OCI-LY3 (cell line): ENCODE results near the gene TTLL1.

Source experiments
- H2AFZ ChIP-seq: fragments of 200-600, 300-600 bp; shearing (Covaris generic); 2 replicates; pipeline ENCODE4 v1.6.0; 2014; ENCODE audit warnings: antibody characterized with exemption, low read depth, low read length
- H3K27ac ChIP-seq: fragments of 200-600, 300-600 bp; sonication (generic); 2 replicates; pipeline ENCODE4 v1.5.1; 2014; ENCODE audit warnings: mild to moderate bottlenecking, low read length, moderate library complexity, mixed read lengths
- H3K27me3 ChIP-seq: fragments of 200-600, 300-600 bp; sonication (generic); 2 replicates; pipeline ENCODE4 v1.6.1; 2014; ENCODE audit warnings: low read depth, low read length, mixed read lengths
- H3K36me3 ChIP-seq: fragments of 200-600, 300-600 bp; sonication (generic); replicated peaks from 2 replicates; pipeline ENCODE3; 2014; ENCODE audit warnings: low read depth, low read length, mixed read lengths
- H3K4me1 ChIP-seq: fragments of 300-600, 200-600 bp; sonication (generic); 2 replicates; pipeline ENCODE4 v1.6.1; 2014; ENCODE audit warnings: low read length, mixed read lengths
- H3K4me2 ChIP-seq: fragments of 200-600, 300-600 bp; sonication (generic); 2 replicates; pipeline ENCODE4 v1.6.1; 2014; ENCODE audit warnings: low read length, mixed read lengths
- H3K4me3 ChIP-seq: fragments of 300-600, 200-600 bp; sonication (generic); 2 replicates; pipeline ENCODE4 v1.5.1; 2014; ENCODE audit warnings: antibody characterized with exemption, mild to moderate bottlenecking, low read length, moderate library complexity
- H3K79me2 ChIP-seq: fragments of 300-600, 200-600 bp; shearing (Covaris generic); 2 replicates; pipeline ENCODE4 v1.6.1; 2014; ENCODE audit warnings: mild to moderate bottlenecking, low read length, mixed read lengths
- H3K9ac ChIP-seq: fragments of 300-600, 200-600 bp; shearing (Covaris generic); 2 replicates; pipeline ENCODE4 v1.6.0; 2014; ENCODE audit warnings: mild to moderate bottlenecking, low read length, moderate library complexity
- H3K9me3 ChIP-seq: fragments of 200-600, 300-600 bp; shearing (Covaris generic); 2 replicates; pipeline ENCODE4 v1.6.1; 2014; ENCODE audit warnings: low read length, mixed read lengths; ENCODE audit not compliant: insufficient read depth
- H4K20me1 ChIP-seq: fragments of 200-600, 300-600 bp; sonication (generic); 2 replicates; pipeline ENCODE4 v1.6.1; 2016; ENCODE audit warnings: low read length, mixed read lengths; ENCODE audit not compliant: insufficient read depth
- EZH2phosphoT487 ChIP-seq: fragments of 200-600 bp; shearing (Covaris generic); IDR thresholded peaks from 2 replicates; pipeline ENCODE4 v1.6.1; 2018; ENCODE audit warnings: antibody characterized with exemption, mixed run types, low read depth
- TF ChIP-seq, protein P1 (sequence below): fragments of 200-600, 300-600 bp; sonication (generic); IDR thresholded peaks from 2 replicates; pipeline ENCODE4 v1.5.1; 2014; ENCODE audit warnings: antibody characterized with exemption, low read length, low read depth

TTLL1 gene

GRCh38 chr22:43008921-43009320, 80.3 kb downstream of the TTLL1 start:
- Histone ChIP-seq H3K9me3 (no peaks in the 10 kb centered on the region), H3K4me1 (peaks cover 8% of the 10 kb centered on the region), H3K79me2 (peaks cover 94% of the 10 kb centered on the region), H3K27ac (no peak overlapping the region), H3K9ac (no peak overlapping the region), H3K4me3 (no peak overlapping the region), H3K27me3 (no peaks in the 10 kb centered on the region), H2AFZ (no peak overlapping the region), H3K36me3 (no peaks in the 10 kb centered on the region), H4K20me1 (peaks cover 68% of the 10 kb centered on the region), H3K4me2 (no peak overlapping the region)
- TF ChIP-seq EZH2phosphoT487 = no peak
- TF ChIP-seq, protein P1, sequence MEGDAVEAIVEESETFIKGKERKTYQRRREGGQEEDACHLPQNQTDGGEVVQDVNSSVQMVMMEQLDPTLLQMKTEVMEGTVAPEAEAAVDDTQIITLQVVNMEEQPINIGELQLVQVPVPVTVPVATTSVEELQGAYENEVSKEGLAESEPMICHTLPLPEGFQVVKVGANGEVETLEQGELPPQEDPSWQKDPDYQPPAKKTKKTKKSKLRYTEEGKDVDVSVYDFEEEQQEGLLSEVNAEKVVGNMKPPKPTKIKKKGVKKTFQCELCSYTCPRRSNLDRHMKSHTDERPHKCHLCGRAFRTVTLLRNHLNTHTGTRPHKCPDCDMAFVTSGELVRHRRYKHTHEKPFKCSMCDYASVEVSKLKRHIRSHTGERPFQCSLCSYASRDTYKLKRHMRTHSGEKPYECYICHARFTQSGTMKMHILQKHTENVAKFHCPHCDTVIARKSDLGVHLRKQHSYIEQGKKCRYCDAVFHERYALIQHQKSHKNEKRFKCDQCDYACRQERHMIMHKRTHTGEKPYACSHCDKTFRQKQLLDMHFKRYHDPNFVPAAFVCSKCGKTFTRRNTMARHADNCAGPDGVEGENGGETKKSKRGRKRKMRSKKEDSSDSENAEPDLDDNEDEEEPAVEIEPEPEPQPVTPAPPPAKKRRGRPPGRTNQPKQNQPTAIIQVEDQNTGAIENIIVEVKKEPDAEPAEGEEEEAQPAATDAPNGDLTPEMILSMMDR = no peak

DNA sequence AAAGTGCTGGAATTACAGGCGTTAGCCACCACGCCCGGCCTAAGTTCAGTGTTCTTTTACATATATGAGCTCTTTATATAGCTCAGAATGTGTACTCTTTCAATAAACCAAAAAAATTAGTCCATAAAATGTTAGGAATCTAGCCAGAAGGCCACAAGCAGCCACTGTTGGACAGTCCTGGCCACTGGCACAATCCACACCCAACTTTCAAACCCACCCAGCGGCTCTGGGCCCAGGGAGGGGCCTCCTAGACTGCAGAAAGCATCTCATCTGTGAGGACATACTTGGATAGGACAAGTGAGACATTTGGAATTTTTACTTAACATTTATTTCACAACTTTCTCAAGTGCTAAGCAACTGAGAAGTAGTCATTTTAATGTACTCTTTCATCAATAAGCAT, 80.7 kb downstream of the TTLL1 start:
- H3K36me3 ChIP-seq = no peaks in the 10 kb centered on the region
- H3K79me2 ChIP-seq = peaks cover 94% of the 10 kb centered on the region
- H3K4me1 ChIP-seq = peaks cover 4% of the 10 kb centered on the region
- peaks cover 67% of the 10 kb centered on the region for H4K20me1 ChIP-seq
- no peak overlapping the region for H3K4me2 ChIP-seq
- no peaks in the 10 kb centered on the region for H3K9me3 ChIP-seq
- no peak overlapping the region for H3K9ac ChIP-seq
- H3K27ac ChIP-seq = no peak overlapping the region
- TF ChIP-seq, protein P1 = no peak
- no peak for TF ChIP-seq EZH2phosphoT487
- H2AFZ ChIP-seq = no peak overlapping the region
- H3K4me3 ChIP-seq = no peak overlapping the region
- H3K27me3 ChIP-seq = no peaks in the 10 kb centered on the region

- no peaks in the 10 kb centered on the region for H3K36me3 ChIP-seq
- peaks cover 94% of the 10 kb centered on the region for H3K79me2 ChIP-seq
- no peak overlapping the region for H3K4me2 ChIP-seq
- peaks cover 3% of the 10 kb centered on the region for H3K4me1 ChIP-seq
- H3K27me3 ChIP-seq = no peaks in the 10 kb centered on the region
- H3K9ac ChIP-seq = no peak overlapping the region
- no peaks in the 10 kb centered on the region for H3K9me3 ChIP-seq
- H4K20me1 ChIP-seq = peaks cover 61% of the 10 kb centered on the region
- H3K27ac ChIP-seq = no peak overlapping the region
- H3K4me3 ChIP-seq = no peak overlapping the region
- no peak for TF ChIP-seq EZH2phosphoT487
- TF ChIP-seq, protein P1 = no peak
- no peak overlapping the region for H2AFZ ChIP-seq
Observed at GRCh38 chr22:43007519-43008102, 81.6 kb downstream of the TTLL1 start.

DNA sequence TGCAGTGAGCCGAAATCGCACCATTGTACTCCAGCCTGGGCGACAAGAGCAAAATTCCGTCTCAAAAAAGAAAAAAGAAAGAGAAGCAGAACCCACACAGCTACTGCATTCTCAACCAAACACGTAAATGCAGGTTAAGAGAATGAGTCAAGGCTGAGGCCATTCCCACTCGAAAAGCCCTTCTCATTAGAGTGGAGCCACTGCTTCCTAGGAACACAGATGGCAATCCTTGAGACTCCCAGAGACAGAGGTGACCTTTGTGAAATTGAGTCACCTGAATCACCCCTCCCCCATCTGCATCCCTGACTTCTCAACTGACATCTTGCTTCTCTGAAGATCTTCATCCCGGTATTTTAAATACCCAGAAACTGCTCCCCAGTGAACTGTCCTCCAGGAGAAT, 82.4 kb downstream of the TTLL1 start:
- H3K9ac ChIP-seq = no peak overlapping the region
- no peak overlapping the region for H3K27ac ChIP-seq
- no peak overlapping the region for H3K4me3 ChIP-seq
- H2AFZ ChIP-seq = no peak overlapping the region
- TF ChIP-seq, protein P1 = no peak
- TF ChIP-seq EZH2phosphoT487 = no peak
- H3K4me2 ChIP-seq = no peak overlapping the region
- H3K27me3 ChIP-seq = no peaks in the 10 kb centered on the region
- H4K20me1 ChIP-seq = peaks cover 70% of the 10 kb centered on the region
- H3K36me3 ChIP-seq = no peaks in the 10 kb centered on the region
- no peaks in the 10 kb centered on the region for H3K9me3 ChIP-seq
- H3K79me2 ChIP-seq = peaks cover 96% of the 10 kb centered on the region
- peaks cover 11% of the 10 kb centered on the region for H3K4me1 ChIP-seq
